ENCODE results near the gene GAGE10.
"Not testable (repeated sequence)": the region's sequence is repeated elsewhere in the genome, so short reads cannot be mapped to it uniquely, and the experiment has no call there.

The GAGE10 gene

GRCh38 chrX:49308604-49309269 lies 5.3 kb downstream of the GAGE10 start:
- H3K4me3 ChIP-seq (ENCODE audit: low read depth, low read length) = no peak overlapping the region
- no peak for TF ChIP-seq CTCF (IDR thresholded peaks at IDR 0.05; ENCODE audit: insufficient read depth, low read depth, low read length, missing control alignments)
- DNase-seq (ENCODE audit: low read depth) = no peak

- DNase-seq (ENCODE audit: low read depth) = no peak
- TF ChIP-seq CTCF (IDR thresholded peaks at IDR 0.05; ENCODE audit: insufficient read depth, low read depth, low read length, missing control alignments) = no peak
- H3K4me3 ChIP-seq (ENCODE audit: low read depth, low read length) = no peak overlapping the region
These were observed 6.0 kb downstream of the GAGE10 start for GRCh38 chrX:49309401-49309981.

- no peak for TF ChIP-seq CTCF (IDR thresholded peaks at IDR 0.05; ENCODE audit: insufficient read depth, low read depth, low read length, missing control alignments)
- DNase-seq (ENCODE audit: low read depth) = no peak
- H3K4me3 ChIP-seq (ENCODE audit: low read depth, low read length) = no peak overlapping the region
These were observed 6.9 kb downstream of the GAGE10 start for GRCh38 chrX:49310371-49310770.

- H3K4me3 ChIP-seq (ENCODE audit: low read depth, low read length) = no peak overlapping the region
- DNase-seq (ENCODE audit: low read depth) = no peak
- no peak for TF ChIP-seq CTCF (IDR thresholded peaks at IDR 0.05; ENCODE audit: insufficient read depth, low read depth, low read length, missing control alignments)
These were observed 8.7 kb downstream of the GAGE10 start for GRCh38 chrX:49312176-49312575.

- no peak for TF ChIP-seq CTCF (IDR thresholded peaks at IDR 0.05; ENCODE audit: insufficient read depth, low read depth, low read length, missing control alignments)
- DNase-seq (ENCODE audit: low read depth) = no peak
- H3K4me3 ChIP-seq (ENCODE audit: low read depth, low read length) = no peak overlapping the region
These were observed 12.6 kb downstream of the GAGE10 start for GRCh38 chrX:49316085-49316484.

GRCh38 chrX:49321737-49322136 lies 18.3 kb downstream of the GAGE10 start, which contains the start of gene GAGE12J:
Gene GAGE12J (plus strand): TSS chrX:49322037. CDS start chrX:49323194, 1,157 bp downstream.
- H3K4me3 ChIP-seq (ENCODE audit: low read depth, low read length); DNase-seq (ENCODE audit: low read depth): not testable (repeated sequence)

- not testable (repeated sequence) for DNase-seq (ENCODE audit: low read depth); H3K4me3 ChIP-seq (ENCODE audit: low read depth, low read length)
These were observed 18.8 kb downstream of the GAGE10 start for GRCh38 chrX:49322266-49322665.

GRCh38 chrX:49323735-49324134 lies 20.3 kb downstream of the GAGE10 start:
- not testable (repeated sequence) for DNase-seq (ENCODE audit: low read depth); H3K4me3 ChIP-seq (ENCODE audit: low read depth, low read length)

GRCh38 chrX:49330421-49330820 lies 27.0 kb downstream of the GAGE10 start:
- not testable (repeated sequence) for H3K4me3 ChIP-seq (ENCODE audit: low read depth, low read length); DNase-seq (ENCODE audit: low read depth)

GRCh38 chrX:49331282-49331681 lies 27.8 kb downstream of the GAGE10 start, which contains the start of gene GAGE13:
Gene GAGE13 (plus strand): TSS chrX:49331582. CDS start chrX:49332738, 1,156 bp downstream.
- DNase-seq (ENCODE audit: low read depth); H3K4me3 ChIP-seq (ENCODE audit: low read depth, low read length): not testable (repeated sequence)

- H3K4me3 ChIP-seq (ENCODE audit: low read depth, low read length); DNase-seq (ENCODE audit: low read depth): not testable (repeated sequence)
These were observed 28.4 kb downstream of the GAGE10 start for GRCh38 chrX:49331841-49332240.

GRCh38 chrX:49341449-49341848 lies 38.0 kb downstream of the GAGE10 start:
- not testable (repeated sequence) for DNase-seq (ENCODE audit: low read depth); H3K4me3 ChIP-seq (ENCODE audit: low read depth, low read length)
